HepG2 (cell line): ENCODE data around the gene ITPRIP. TPM values are rescaled to one million over a fixed set of nuclear protein-coding genes. Genes with fewer than 3 reads are reported as not detected.

Source experiments
- BCL6 ChIP-seq: IDR thresholded peaks from 2 replicates; pipeline ENCODE4 v1.6.1; 2016; ENCODE audit warnings: missing genetic modification reagents, missing compliant biosample characterization
- CCDC6 ChIP-seq: sonication (generic); formaldehyde crosslinking; IDR thresholded peaks from 2 replicates; pipeline ENCODE4 v1.8.1; 2022; ENCODE audit warnings: mild to moderate bottlenecking, missing genetic modification reagents, moderate library complexity
- DMAP1 ChIP-seq: IDR thresholded peaks from 2 replicates; pipeline ENCODE4 v1.6.1; 2016
- EEA1 ChIP-seq: sonication (generic); formaldehyde crosslinking; IDR thresholded peaks from 2 replicates; pipeline ENCODE4 v1.5.1; 2020; ENCODE audit warnings: mild to moderate bottlenecking, missing genetic modification reagents, borderline replicate concordance
- GABPB1 ChIP-seq: IDR thresholded peaks from 2 replicates; pipeline ENCODE4 v1.6.1; 2016; ENCODE audit warnings: mild to moderate bottlenecking, missing genetic modification reagents, moderate library complexity, missing compliant biosample characterization
- GATAD2A ChIP-seq: IDR thresholded peaks from 2 replicates; pipeline ENCODE4 v1.6.1; 2016
- HCFC1 ChIP-seq: fragments of 150-350 bp; IDR thresholded peaks from 2 replicates; pipeline ENCODE4 v1.6.1; 2014; ENCODE audit warnings: low read depth, low read length
- MBD4 ChIP-seq: IDR thresholded peaks from 2 replicates; pipeline ENCODE4 v1.6.1; 2012; ENCODE audit warnings: low read length, inconsistent platforms, borderline replicate concordance
- POLR2AphosphoS5 ChIP-seq: IDR thresholded peaks from 2 replicates; pipeline ENCODE4 v1.6.1; 2012; ENCODE audit warnings: low read depth, low read length
- SATB2 ChIP-seq: sonication (generic); formaldehyde crosslinking; IDR thresholded peaks from 2 replicates; pipeline ENCODE4 v1.5.0; 2020; ENCODE audit warnings: missing genetic modification reagents
- SMAD1 ChIP-seq: sonication (generic); formaldehyde crosslinking; IDR thresholded peaks from 2 replicates; pipeline ENCODE4 v1.4.0; 2020; ENCODE audit warnings: missing genetic modification reagents, low read depth, mild to moderate bottlenecking, borderline replicate concordance
- SP4 ChIP-seq: sonication (generic); formaldehyde crosslinking; IDR thresholded peaks from 2 replicates; pipeline ENCODE4 v1.8.1; 2023; ENCODE audit warnings: mild to moderate bottlenecking, missing genetic modification reagents
- SUZ12 ChIP-seq: fragments of 150-350 bp; IDR thresholded peaks from 2 replicates; pipeline ENCODE4 v1.6.1; 2014; ENCODE audit warnings: low read depth, low read length
- ZIK1 ChIP-seq: sonication (generic); formaldehyde crosslinking; IDR thresholded peaks from 2 replicates; pipeline ENCODE4 v1.5.0; 2020; ENCODE audit warnings: mild to moderate bottlenecking, low read depth, missing genetic modification reagents, borderline replicate concordance
- ZNF17 ChIP-seq: sonication (generic); formaldehyde crosslinking; IDR thresholded peaks from 2 replicates; pipeline ENCODE4 v1.5.0; 2020; ENCODE audit warnings: mild to moderate bottlenecking, missing genetic modification reagents
- polyA plus RNA-seq, 8 experiments: library from polyadenylated mRNA; depleted of rRNA in 3 of 8; stranded (reverse) in 7 of 8; unstranded in 1 of 8; fragments of >200 nt; fragmentation: Illumina TruSeq in 4 of 8; extraction: Trizol in 4 of 8; gene quantifications; 2 replicates each; pipeline versions ENCODE4 v1.2.1 to v1.2.3, GENCODE V29; 2011 to 2016; ENCODE audit warnings: low read depth in 4 of 8, missing spikeins in 1 of 8, mixed read lengths in 1 of 8; ENCODE audit not compliant: insufficient read depth in 1 of 8
- total RNA-seq, 5 experiments: library from RNA; depleted of rRNA; stranded (reverse); fragments of >200 nt; fragmentation: Illumina TruSeq; extraction: Trizol; gene quantifications; 2 replicates each; pipeline ENCODE4 v1.2.3, GENCODE V29; 2016; ENCODE audit warnings: low read depth in 1 of 5
- TF ChIP-seq, protein P1 (sequence below): sonication (generic); formaldehyde crosslinking; IDR thresholded peaks from 2 replicates; pipeline ENCODE4 v1.9.0; 2021; ENCODE audit warnings: mild to moderate bottlenecking, missing genetic modification reagents
- TF ChIP-seq, protein P2 (sequence below): sonication (generic); formaldehyde crosslinking; IDR thresholded peaks from 2 replicates; pipeline ENCODE4 v1.8.0; 2023; ENCODE audit warnings: mild to moderate bottlenecking, missing genetic modification reagents
- TF ChIP-seq, protein P3 (sequence below): IDR thresholded peaks from 2 replicates; pipeline ENCODE4 v1.6.1; 2016; ENCODE audit warnings: control low read depth
- TF ChIP-seq, protein P4 (sequence below): sonication (generic); formaldehyde crosslinking; IDR thresholded peaks from 2 replicates; pipeline ENCODE4 v1.4.0; 2020; ENCODE audit warnings: missing genetic modification reagents, mild to moderate bottlenecking, borderline replicate concordance

Gene ITPRIP
- total and polyA plus RNA-seq, 2 of the 13 experiments (the other 11 are each of a cell fraction or from before 2014, with no cell fraction given), result 1.00 to 2.8 TPM

DNA sequence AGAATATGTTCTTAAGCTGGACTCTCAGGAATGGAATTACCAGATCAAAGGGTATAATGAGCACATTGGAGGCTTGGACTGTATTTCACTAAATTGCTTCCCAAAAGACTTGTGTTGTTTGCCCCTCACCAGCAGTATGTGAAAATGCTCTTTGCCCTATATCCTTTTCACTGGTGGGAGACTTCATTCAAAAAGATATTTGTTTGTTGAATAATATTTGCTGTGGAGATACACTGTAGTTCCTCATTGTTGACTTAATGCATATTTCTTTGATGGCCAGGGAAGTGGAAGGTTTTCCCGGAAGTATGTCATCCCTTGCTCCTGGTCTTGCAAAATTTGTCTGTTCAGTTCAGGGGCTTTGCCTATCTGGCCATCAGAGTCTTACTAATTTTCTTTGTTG is 49.9 kb downstream of the ITPRIP start (continued):
- TF ChIP-seq, protein P1, sequence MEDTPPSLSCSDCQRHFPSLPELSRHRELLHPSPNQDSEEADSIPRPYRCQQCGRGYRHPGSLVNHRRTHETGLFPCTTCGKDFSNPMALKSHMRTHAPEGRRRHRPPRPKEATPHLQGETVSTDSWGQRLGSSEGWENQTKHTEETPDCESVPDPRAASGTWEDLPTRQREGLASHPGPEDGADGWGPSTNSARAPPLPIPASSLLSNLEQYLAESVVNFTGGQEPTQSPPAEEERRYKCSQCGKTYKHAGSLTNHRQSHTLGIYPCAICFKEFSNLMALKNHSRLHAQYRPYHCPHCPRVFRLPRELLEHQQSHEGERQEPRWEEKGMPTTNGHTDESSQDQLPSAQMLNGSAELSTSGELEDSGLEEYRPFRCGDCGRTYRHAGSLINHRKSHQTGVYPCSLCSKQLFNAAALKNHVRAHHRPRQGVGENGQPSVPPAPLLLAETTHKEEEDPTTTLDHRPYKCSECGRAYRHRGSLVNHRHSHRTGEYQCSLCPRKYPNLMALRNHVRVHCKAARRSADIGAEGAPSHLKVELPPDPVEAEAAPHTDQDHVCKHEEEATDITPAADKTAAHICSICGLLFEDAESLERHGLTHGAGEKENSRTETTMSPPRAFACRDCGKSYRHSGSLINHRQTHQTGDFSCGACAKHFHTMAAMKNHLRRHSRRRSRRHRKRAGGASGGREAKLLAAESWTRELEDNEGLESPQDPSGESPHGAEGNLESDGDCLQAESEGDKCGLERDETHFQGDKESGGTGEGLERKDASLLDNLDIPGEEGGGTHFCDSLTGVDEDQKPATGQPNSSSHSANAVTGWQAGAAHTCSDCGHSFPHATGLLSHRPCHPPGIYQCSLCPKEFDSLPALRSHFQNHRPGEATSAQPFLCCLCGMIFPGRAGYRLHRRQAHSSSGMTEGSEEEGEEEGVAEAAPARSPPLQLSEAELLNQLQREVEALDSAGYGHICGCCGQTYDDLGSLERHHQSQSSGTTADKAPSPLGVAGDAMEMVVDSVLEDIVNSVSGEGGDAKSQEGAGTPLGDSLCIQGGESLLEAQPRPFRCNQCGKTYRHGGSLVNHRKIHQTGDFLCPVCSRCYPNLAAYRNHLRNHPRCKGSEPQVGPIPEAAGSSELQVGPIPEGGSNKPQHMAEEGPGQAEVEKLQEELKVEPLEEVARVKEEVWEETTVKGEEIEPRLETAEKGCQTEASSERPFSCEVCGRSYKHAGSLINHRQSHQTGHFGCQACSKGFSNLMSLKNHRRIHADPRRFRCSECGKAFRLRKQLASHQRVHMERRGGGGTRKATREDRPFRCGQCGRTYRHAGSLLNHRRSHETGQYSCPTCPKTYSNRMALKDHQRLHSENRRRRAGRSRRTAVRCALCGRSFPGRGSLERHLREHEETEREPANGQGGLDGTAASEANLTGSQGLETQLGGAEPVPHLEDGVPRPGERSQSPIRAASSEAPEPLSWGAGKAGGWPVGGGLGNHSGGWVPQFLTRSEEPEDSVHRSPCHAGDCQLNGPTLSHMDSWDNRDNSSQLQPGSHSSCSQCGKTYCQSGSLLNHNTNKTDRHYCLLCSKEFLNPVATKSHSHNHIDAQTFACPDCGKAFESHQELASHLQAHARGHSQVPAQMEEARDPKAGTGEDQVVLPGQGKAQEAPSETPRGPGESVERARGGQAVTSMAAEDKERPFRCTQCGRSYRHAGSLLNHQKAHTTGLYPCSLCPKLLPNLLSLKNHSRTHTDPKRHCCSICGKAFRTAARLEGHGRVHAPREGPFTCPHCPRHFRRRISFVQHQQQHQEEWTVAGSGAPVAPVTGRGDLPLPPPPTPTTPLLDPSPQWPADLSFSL (CRISPR knock-in tag), result no peak
- peak; percentile 83 for TF ChIP-seq BCL6 (CRISPR knock-in tag)
- TF ChIP-seq DMAP1 (CRISPR knock-in tag), result no peak
- no peak for TF ChIP-seq SP4 (CRISPR knock-in tag)
- TF ChIP-seq MBD4, result no peak; the same call in 1 of the 2 replicates
- TF ChIP-seq SMAD1, result no peak
- TF ChIP-seq, protein P2, sequence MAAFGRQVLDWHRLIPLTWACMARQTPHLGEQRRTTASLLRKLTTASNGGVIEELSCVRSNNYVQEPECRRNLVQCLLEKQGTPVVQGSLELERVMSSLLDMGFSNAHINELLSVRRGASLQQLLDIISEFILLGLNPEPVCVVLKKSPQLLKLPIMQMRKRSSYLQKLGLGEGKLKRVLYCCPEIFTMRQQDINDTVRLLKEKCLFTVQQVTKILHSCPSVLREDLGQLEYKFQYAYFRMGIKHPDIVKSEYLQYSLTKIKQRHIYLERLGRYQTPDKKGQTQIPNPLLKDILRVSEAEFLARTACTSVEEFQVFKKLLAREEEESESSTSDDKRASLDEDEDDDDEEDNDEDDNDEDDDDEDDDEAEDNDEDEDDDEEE, result no peak
- peak; percentile 98 for TF ChIP-seq GATAD2A
- TF ChIP-seq, protein P3, sequence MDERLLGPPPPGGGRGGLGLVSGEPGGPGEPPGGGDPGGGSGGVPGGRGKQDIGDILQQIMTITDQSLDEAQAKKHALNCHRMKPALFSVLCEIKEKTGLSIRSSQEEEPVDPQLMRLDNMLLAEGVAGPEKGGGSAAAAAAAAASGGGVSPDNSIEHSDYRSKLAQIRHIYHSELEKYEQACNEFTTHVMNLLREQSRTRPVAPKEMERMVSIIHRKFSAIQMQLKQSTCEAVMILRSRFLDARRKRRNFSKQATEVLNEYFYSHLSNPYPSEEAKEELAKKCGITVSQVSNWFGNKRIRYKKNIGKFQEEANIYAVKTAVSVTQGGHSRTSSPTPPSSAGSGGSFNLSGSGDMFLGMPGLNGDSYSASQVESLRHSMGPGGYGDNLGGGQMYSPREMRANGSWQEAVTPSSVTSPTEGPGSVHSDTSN, result no peak
- no peak for TF ChIP-seq SUZ12
- peak; percentile 55; the same call in 1 of the 2 replicates for TF ChIP-seq GABPB1
- TF ChIP-seq CCDC6 (CRISPR knock-in tag), result no peak
- no peak for TF ChIP-seq ZIK1 (CRISPR knock-in tag)
- no peak for TF ChIP-seq HCFC1
- TF ChIP-seq, protein P4, sequence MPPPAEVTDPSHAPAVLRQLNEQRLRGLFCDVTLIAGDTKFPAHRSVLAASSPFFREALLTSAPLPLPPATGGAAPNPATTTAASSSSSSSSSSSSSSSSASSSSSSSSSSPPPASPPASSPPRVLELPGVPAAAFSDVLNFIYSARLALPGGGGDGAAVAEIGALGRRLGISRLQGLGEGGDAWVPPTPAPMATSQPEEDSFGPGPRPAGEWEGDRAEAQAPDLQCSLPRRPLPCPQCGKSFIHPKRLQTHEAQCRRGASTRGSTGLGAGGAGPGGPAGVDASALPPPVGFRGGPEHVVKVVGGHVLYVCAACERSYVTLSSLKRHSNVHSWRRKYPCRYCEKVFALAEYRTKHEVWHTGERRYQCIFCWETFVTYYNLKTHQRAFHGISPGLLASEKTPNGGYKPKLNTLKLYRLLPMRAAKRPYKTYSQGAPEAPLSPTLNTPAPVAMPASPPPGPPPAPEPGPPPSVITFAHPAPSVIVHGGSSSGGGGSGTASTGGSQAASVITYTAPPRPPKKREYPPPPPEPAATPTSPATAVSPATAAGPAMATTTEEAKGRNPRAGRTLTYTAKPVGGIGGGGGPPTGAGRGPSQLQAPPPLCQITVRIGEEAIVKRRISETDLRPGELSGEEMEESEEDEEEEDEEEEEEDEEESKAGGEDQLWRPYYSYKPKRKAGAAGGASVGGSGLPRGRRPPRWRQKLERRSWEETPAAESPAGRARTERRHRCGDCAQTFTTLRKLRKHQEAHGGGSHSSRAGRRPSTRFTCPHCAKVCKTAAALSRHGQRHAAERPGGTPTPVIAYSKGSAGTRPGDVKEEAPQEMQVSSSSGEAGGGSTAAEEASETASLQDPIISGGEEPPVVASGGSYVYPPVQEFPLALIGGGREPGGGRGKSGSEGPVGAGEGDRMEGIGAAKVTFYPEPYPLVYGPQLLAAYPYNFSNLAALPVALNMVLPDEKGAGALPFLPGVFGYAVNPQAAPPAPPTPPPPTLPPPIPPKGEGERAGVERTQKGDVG, result no peak
- TF ChIP-seq EEA1 (CRISPR knock-in tag), result no peak
- no peak for TF ChIP-seq ZNF17 (CRISPR knock-in tag)
- TF ChIP-seq SATB2, result no peak
- TF ChIP-seq POLR2AphosphoS5, result no peak
